HepG2 (cell line): Measurements from ENCODE around the gene PARP8. TPM values are rescaled to one million over a fixed set of nuclear protein-coding genes. Genes with fewer than 3 reads are reported as not detected.

ENCODE experiments used
- ATAC-seq: fragments of 200-7000 bp; cut with Tn5 transposase; 3 replicates; pipeline ENCODE4 v1.9.1; 2020; ENCODE audit warnings: mild to moderate bottlenecking, moderate library complexity
- BruUV-seq: library from RNA; stranded (reverse); fragments of 400-500 nt; replicated peaks from 2 replicates; lab custom pipeline; 2021; lab: Mats Ljungman, UMichigan
- CTCF ChIA-PET: fragments of 300-600 bp; formaldehyde crosslinking; extraction: SDS; loops from one replicate; lab custom pipeline; 2021; ENCODE audit warnings: low total read pairs, inconsistent platforms, low intra/inter-chr PET ratio; lab: Yijun Ruan, JAX
- POLR2A ChIA-PET: fragments of 350-600 bp; sonication (Branson Sonifier 250); formaldehyde crosslinking; loops from one replicate; lab custom pipeline; 2020; ENCODE audit warnings: antibody characterized with exemption, inconsistent platforms; lab: Yijun Ruan, JAX
- DNase-seq: peaks from one replicate; pipeline ENCODE4 v3.0.0-alpha.2; 2015; ENCODE audit warnings: low spot score
- FAIRE-seq: peaks from 3 replicates; lab custom pipeline; 2011; peaks lifted over from hg19 to GRCh38; lab: Jason Lieb, UNC
- H2AFZ ChIP-seq: one replicate; pipeline ENCODE4 v1.6.1; 2011; ENCODE audit warnings: low read length, inconsistent platforms
- H3K27ac ChIP-seq: fragments of 300-600 bp; 3 replicates; pipeline ENCODE4 v1.8.0; 2011; ENCODE audit warnings: mixed run types, mild to moderate bottlenecking, mixed read lengths, low read length, inconsistent platforms; ENCODE audit not compliant: insufficient read depth; ENCODE audit errors: extremely low read length
- H3K27me3 ChIP-seq, 2 experiments: fragments of 200-600 bp in 1 of 2; 2 replicates in 1 of 2; 3 replicates in 1 of 2; pipeline versions ENCODE4 v1.6.0 to v1.8.0; 2011; ENCODE audit warnings: low read length in 2 of 2, mild to moderate bottlenecking in 2 of 2, moderate library complexity in 2 of 2, inconsistent platforms in 1 of 2; ENCODE audit not compliant: insufficient read depth in 2 of 2, control insufficient read depth in 1 of 2
- H3K36me3 ChIP-seq, 2 experiments: fragments of 200-600 bp in 1 of 2; replicated peaks in 1 of 2; 2 replicates in 1 of 2; 3 replicates in 1 of 2; pipeline versions ENCODE4 v1.5.1 to v1.8.0; 2011; ENCODE audit warnings: low read length in 2 of 2, inconsistent platforms in 1 of 2; ENCODE audit not compliant: insufficient read depth in 2 of 2, control insufficient read depth in 1 of 2
- H3K4me1 ChIP-seq: 2 replicates; pipeline ENCODE4 v1.5.1; 2012; ENCODE audit warnings: low read length, inconsistent platforms; ENCODE audit not compliant: insufficient read depth
- H3K4me2 ChIP-seq: 2 replicates; pipeline ENCODE4 v1.6.0; 2011; ENCODE audit warnings: low read depth, low read length, inconsistent platforms
- H3K4me3 ChIP-seq, 3 experiments: fragments of 200-600 bp in 1 of 3; sonication (generic), shearing (Covaris generic) in 1 of 3; replicated peaks in 1 of 3; 2 replicates each; pipeline ENCODE4 v1.5.1; 2011 to 2016; ENCODE audit warnings: low read length in 3 of 3, inconsistent platforms in 2 of 3, low read depth in 2 of 3, mild to moderate bottlenecking in 2 of 3, control low read depth in 1 of 3, mixed read lengths in 1 of 3; ENCODE audit not compliant: insufficient read depth in 1 of 3
- H3K79me2 ChIP-seq: one replicate; pipeline ENCODE4 v1.6.1; 2011; ENCODE audit warnings: low read length, inconsistent platforms; ENCODE audit not compliant: insufficient read depth
- H3K9ac ChIP-seq: 2 replicates; pipeline ENCODE4 v1.6.0; 2011; ENCODE audit warnings: mild to moderate bottlenecking, low read depth, low read length, inconsistent platforms; ENCODE audit not compliant: insufficient read depth
- H3K9me3 ChIP-seq: 2 replicates; pipeline ENCODE4 v1.5.1; 2012; ENCODE audit warnings: mild to moderate bottlenecking, low read length
- H4K20me1 ChIP-seq: 2 replicates; pipeline ENCODE4 v1.6.0; 2011; ENCODE audit warnings: inconsistent platforms, mild to moderate bottlenecking, low read length, moderate library complexity; ENCODE audit not compliant: insufficient read depth
- GATAD1 ChIP-seq: IDR thresholded peaks from 2 replicates; pipeline ENCODE4 v1.6.1; 2016; ENCODE audit warnings: missing genetic modification reagents, missing compliant biosample characterization
- KDM3A ChIP-seq: IDR thresholded peaks from 2 replicates; pipeline ENCODE4 v1.6.1; 2018; ENCODE audit warnings: low read depth, missing compliant biosample characterization
- MAFG ChIP-seq: sonication (generic); formaldehyde crosslinking; IDR thresholded peaks from 2 replicates; pipeline ENCODE4 v1.5.1; 2020; ENCODE audit warnings: mild to moderate bottlenecking, missing genetic modification reagents
- NFE2L1 ChIP-seq: sonication (generic); formaldehyde crosslinking; IDR thresholded peaks from 2 replicates; pipeline ENCODE4 v1.4.0; 2020; ENCODE audit warnings: missing genetic modification reagents, mild to moderate bottlenecking, borderline replicate concordance
- NR2F6 ChIP-seq, 2 experiments: IDR thresholded peaks; 2 replicates each; pipeline ENCODE4 v1.6.1; 2016; ENCODE audit warnings: antibody characterized with exemption in 1 of 2, mild to moderate bottlenecking in 1 of 2
- NRL ChIP-seq: sonication (generic); formaldehyde crosslinking; IDR thresholded peaks from 2 replicates; pipeline ENCODE4 v1.5.0; 2020; ENCODE audit warnings: missing genetic modification reagents, mild to moderate bottlenecking, moderate library complexity, borderline replicate concordance
- POLR2A ChIP-seq, 2 experiments: IDR thresholded peaks; 2 replicates each; pipeline ENCODE4 v1.6.1; 2011; ENCODE audit warnings: low read depth in 2 of 2, low read length in 2 of 2, mild to moderate bottlenecking in 1 of 2, moderate library complexity in 1 of 2; ENCODE audit not compliant: insufficient read depth in 1 of 2
- RFXAP ChIP-seq: sonication (generic); formaldehyde crosslinking; IDR thresholded peaks from 2 replicates; pipeline ENCODE4 v1.4.0; 2020; ENCODE audit warnings: missing genetic modification reagents, borderline replicate concordance
- XRCC5 ChIP-seq: fragments of 200-400 bp; formaldehyde crosslinking; optimal IDR thresholded peaks from 2 replicates; pipeline ENCODE3; 2017; ENCODE audit warnings: mild to moderate bottlenecking, low read length
- ZNF136 ChIP-seq: sonication (generic); formaldehyde crosslinking; IDR thresholded peaks from 2 replicates; pipeline ENCODE4 v1.8.1; 2022; ENCODE audit warnings: low read depth, mild to moderate bottlenecking, moderate library complexity, missing genetic modification reagents
- ZNF180 ChIP-seq: sonication (generic); formaldehyde crosslinking; IDR thresholded peaks from 2 replicates; pipeline ENCODE4 v1.4.0; 2020; ENCODE audit warnings: low read depth, missing genetic modification reagents, borderline replicate concordance
- ZNF292 ChIP-seq: sonication (generic); formaldehyde crosslinking; IDR thresholded peaks from 2 replicates; pipeline ENCODE4 v1.8.1; 2022; ENCODE audit warnings: mild to moderate bottlenecking, low read depth, missing genetic modification reagents, borderline replicate concordance
- ZNF430 ChIP-seq: sonication (generic); formaldehyde crosslinking; IDR thresholded peaks from 2 replicates; pipeline ENCODE4 v1.9.0; 2021; ENCODE audit warnings: mild to moderate bottlenecking, missing genetic modification reagents
- ZNF777 ChIP-seq: sonication (generic); formaldehyde crosslinking; IDR thresholded peaks from 2 replicates; pipeline ENCODE4 v1.4.0; 2020; ENCODE audit warnings: missing genetic modification reagents
- ZNF784 ChIP-seq: sonication (generic); formaldehyde crosslinking; IDR thresholded peaks from 2 replicates; pipeline ENCODE4 v1.5.1; 2020; ENCODE audit warnings: missing genetic modification reagents, mild to moderate bottlenecking, borderline replicate concordance
- WGBS: methylation state at CpG from one replicate; pipeline ENCODE4 v1.1.6; 2017; ENCODE audit warnings: low lambda C conversion rate; 5-methylcytosine and 5-hydroxymethylcytosine counted together
- in situ Hi-C: cut with HindIII; loops from 2 replicates; pipeline ENCODE4 v1.10.0; 2017; ENCODE audit warnings: low pct_unique_long_range_greater_than_20kb; ENCODE audit not compliant: extremely low pct_ligation_motif_present
- intact Hi-C: fragments of 100-400 bp; cut with micrococcal nuclease; formaldehyde crosslinking; loops from one replicate; pipeline ENCODE4 v1.10.0; 2022; ENCODE audit not compliant: unreplicated experiment
- polyA plus RNA-seq, 8 experiments: library from polyadenylated mRNA; depleted of rRNA in 3 of 8; stranded (reverse) in 7 of 8; unstranded in 1 of 8; fragments of >200 nt; fragmentation: Illumina TruSeq in 4 of 8; extraction: Trizol in 4 of 8; gene quantifications; 2 replicates each; pipeline versions ENCODE4 v1.2.1 to v1.2.3, GENCODE V29; 2011 to 2016; ENCODE audit warnings: low read depth in 4 of 8, missing spikeins in 1 of 8, mixed read lengths in 1 of 8; ENCODE audit not compliant: insufficient read depth in 1 of 8
- total RNA-seq, 5 experiments: library from RNA; depleted of rRNA; stranded (reverse); fragments of >200 nt; fragmentation: Illumina TruSeq; extraction: Trizol; gene quantifications; 2 replicates each; pipeline ENCODE4 v1.2.3, GENCODE V29; 2016; ENCODE audit warnings: low read depth in 1 of 5
- TF ChIP-seq, protein P1 (sequence below), 2 experiments: sonication (generic) in 1 of 2; formaldehyde crosslinking in 1 of 2; IDR thresholded peaks; 2 replicates each; pipeline versions ENCODE4 v1.4.0 to v1.6.1; 2018 to 2020; ENCODE audit warnings: missing genetic modification reagents in 2 of 2, borderline replicate concordance in 1 of 2, low read depth in 1 of 2, mild to moderate bottlenecking in 1 of 2, missing biosample characterization in 1 of 2
- TF ChIP-seq, protein P2 (sequence below): sonication (generic); formaldehyde crosslinking; IDR thresholded peaks from 2 replicates; pipeline ENCODE4 v1.5.0; 2020; ENCODE audit warnings: missing genetic modification reagents

Gene PARP8
- total and polyA plus RNA-seq, 2 of the 13 experiments (the other 11 are each of a cell fraction or from before 2014, with no cell fraction given): 0.11 to 0.29 TPM

DNA sequence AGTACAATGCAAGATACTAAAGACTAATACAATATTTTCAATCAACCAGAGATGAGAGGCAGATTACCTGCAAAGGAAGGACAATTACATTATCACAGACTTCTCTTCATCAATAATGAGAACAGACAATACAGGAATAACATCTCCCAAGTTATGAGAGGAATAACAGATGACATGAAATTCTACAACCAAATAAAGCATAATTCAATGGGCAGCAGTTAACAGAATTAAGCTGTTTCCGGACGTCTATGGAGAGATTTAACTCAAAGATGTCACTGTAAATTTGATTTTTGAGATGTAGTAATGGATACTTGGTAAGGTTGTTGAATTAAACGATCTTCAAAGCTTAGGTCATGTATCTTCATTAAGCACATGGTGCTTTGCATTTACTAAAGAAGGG lies 19.8 kb upstream of the PARP8 start:
- Histone ChIP-seq H3K27ac (no peak overlapping the region), H2AFZ (no peak overlapping the region), H3K36me3 (no peaks in the 10 kb centered on the region), H3K9ac (no peak overlapping the region), H3K79me2 (no peaks in the 10 kb centered on the region), H3K27me3 (no peaks in the 10 kb centered on the region), H3K9me3 (no peaks in the 10 kb centered on the region), H3K4me3 (no peak overlapping the region), H3K4me2 (no peak overlapping the region), H4K20me1 (no peaks in the 10 kb centered on the region), H3K4me1 (no peaks in the 10 kb centered on the region)
- CTCF ChIA-PET: no interaction called here
- in situ Hi-C loops (no loop called here), intact Hi-C loops (no loop called here)
- no peak for TF ChIP-seq XRCC5
- TF ChIP-seq, protein P1, sequence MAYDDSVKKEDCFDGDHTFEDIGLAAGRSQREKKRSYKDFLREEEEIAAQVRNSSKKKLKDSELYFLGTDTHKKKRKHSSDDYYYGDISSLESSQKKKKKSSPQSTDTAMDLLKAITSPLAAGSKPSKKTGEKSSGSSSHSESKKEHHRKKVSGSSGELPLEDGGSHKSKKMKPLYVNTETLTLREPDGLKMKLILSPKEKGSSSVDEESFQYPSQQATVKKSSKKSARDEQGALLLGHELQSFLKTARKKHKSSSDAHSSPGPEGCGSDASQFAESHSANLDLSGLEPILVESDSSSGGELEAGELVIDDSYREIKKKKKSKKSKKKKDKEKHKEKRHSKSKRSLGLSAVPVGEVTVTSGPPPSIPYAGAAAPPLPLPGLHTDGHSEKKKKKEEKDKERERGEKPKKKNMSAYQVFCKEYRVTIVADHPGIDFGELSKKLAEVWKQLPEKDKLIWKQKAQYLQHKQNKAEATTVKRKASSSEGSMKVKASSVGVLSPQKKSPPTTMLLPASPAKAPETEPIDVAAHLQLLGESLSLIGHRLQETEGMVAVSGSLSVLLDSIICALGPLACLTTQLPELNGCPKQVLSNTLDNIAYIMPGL (CRISPR knock-in tag; IDR thresholded peaks at IDR 0.05; ENCODE audit: borderline replicate concordance in 1 of 2, low read depth in 1 of 2): no peak
- no peak for TF ChIP-seq ZNF136 (CRISPR knock-in tag)
- WGBS: 21% methylated on average over 3 of the region's 3 CpGs
- POLR2A ChIA-PET: no interaction called here
- ATAC-seq (no peak), DNase-seq (no peak), FAIRE-seq (no peak)
- BruUV-seq: no TSS peak

GRCh38 chr5:50647726-50648125 lies 18.7 kb upstream of the PARP8 start:
- Histone ChIP-seq H3K4me2 (no peak overlapping the region), H3K27ac (no peak overlapping the region), H3K27me3 (no peaks in the 10 kb centered on the region), H3K4me1 (no peaks in the 10 kb centered on the region), H3K79me2 (no peaks in the 10 kb centered on the region), H3K4me3 (no peak overlapping the region), H2AFZ (no peak overlapping the region), H4K20me1 (no peaks in the 10 kb centered on the region), H3K9ac (no peak overlapping the region), H3K36me3 (no peaks in the 10 kb centered on the region), H3K9me3 (no peaks in the 10 kb centered on the region)
- ChIA-PET CTCF (no interaction called here), POLR2A (no interaction called here)
- no peak for FAIRE-seq
- intact Hi-C loops (no loop called here), in situ Hi-C loops (no loop called here)
- no TSS peak for BruUV-seq
- ATAC-seq: no peak
- DNase-seq: no peak
- WGBS: 37% methylated on average over 3 of the region's 3 CpGs
- TF ChIP-seq NR2F6 (IDR thresholded peaks at IDR 0.05): no peak
- no peak for TF ChIP-seq NR2F6 (CRISPR knock-in tag; IDR thresholded peaks at IDR 0.05)
- no peak for TF ChIP-seq GATAD1
- no peak for TF ChIP-seq ZNF292 (CRISPR knock-in tag)
- TF ChIP-seq MAFG (CRISPR knock-in tag): no peak
- TF ChIP-seq ZNF430 (CRISPR knock-in tag): no peak
- TF ChIP-seq ZNF784 (CRISPR knock-in tag): no peak
- no peak for TF ChIP-seq ZNF180 (CRISPR knock-in tag)
- no peak for TF ChIP-seq POLR2A (IDR thresholded peaks at IDR 0.05; ENCODE audit: insufficient read depth in 1 of 2, low read depth in 2 of 2, low read length in 2 of 2)
- no peak for TF ChIP-seq ZNF777
- no peak for TF ChIP-seq NFE2L1 (CRISPR knock-in tag)
- TF ChIP-seq KDM3A (CRISPR knock-in tag): no peak
- TF ChIP-seq RFXAP (CRISPR knock-in tag): no peak
- TF ChIP-seq NRL (CRISPR knock-in tag): no peak
- TF ChIP-seq, protein P2, sequence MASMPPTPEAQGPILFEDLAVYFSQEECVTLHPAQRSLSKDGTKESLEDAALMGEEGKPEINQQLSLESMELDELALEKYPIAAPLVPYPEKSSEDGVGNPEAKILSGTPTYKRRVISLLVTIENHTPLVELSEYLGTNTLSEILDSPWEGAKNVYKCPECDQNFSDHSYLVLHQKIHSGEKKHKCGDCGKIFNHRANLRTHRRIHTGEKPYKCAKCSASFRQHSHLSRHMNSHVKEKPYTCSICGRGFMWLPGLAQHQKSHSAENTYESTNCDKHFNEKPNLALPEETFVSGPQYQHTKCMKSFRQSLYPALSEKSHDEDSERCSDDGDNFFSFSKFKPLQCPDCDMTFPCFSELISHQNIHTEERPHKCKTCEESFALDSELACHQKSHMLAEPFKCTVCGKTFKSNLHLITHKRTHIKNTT (CRISPR knock-in tag): no peak
